Right lung (tissue), 5 donors: Measurements from ENCODE around the gene CAMP. TPM values are rescaled to one million over a fixed set of nuclear protein-coding genes. Genes with fewer than 3 reads are reported as not detected.
"Not testable (repeated sequence)": the region's sequence is repeated elsewhere in the genome, so short reads cannot be mapped to it uniquely, and the experiment has no call there.

Experiments used
- DNase-seq, 2 donors: peaks; one replicate each; pipeline ENCODE4 v3.0.0-alpha.2; 2013
- polyA plus RNA-seq, 5 donors: library from polyadenylated mRNA; unstranded; fragments of 120-200 nt; gene quantifications; one replicate each; pipeline versions ENCODE4 v1.2.1 to v1.2.3, GENCODE V29; 2013; ENCODE audit warnings: inconsistent platforms in 1 of 5, low replicate concordance in 1 of 5; ENCODE audit not compliant: insufficient read length in 5 of 5, insufficient read depth in 1 of 5

CAMP gene
- polyA plus RNA-seq, 5 donors: 0.79 to 2.2 (median 1.6) TPM

DNA sequence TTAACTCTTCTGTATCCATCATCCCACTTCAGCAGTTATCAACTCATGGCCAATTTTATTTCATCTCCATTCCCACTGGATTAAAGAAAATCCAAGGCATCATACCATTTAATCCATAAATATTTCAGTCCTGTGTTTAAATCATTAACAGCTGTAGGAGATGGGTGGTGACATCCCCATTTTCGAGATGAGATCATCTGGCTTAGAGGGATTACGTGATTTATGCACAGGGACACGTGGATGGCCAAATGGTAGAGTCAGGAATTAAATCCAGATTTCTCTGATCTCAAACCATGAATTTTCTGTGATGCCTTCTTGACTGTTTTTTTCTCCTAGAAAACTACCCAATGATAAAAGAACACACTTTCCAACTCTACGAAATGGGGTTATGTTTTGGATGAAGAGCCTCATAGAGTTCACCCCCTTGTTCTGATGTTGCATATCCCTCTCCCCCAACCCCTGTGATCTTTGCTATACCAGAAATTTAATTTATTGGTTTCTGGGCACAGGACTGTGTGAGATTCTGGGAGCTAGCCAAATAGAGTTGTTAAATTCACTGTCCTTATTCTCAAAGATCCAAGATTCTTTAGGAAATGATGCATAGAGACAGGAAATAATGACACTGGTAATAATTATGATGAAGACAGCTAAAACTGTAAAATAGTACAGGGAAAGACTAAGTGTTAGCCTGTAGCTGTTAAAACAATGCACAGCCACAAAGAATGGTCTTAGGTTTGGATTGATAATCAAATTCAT, 25.0 kb downstream of the CAMP start:
- no peak for DNase-seq

DNA sequence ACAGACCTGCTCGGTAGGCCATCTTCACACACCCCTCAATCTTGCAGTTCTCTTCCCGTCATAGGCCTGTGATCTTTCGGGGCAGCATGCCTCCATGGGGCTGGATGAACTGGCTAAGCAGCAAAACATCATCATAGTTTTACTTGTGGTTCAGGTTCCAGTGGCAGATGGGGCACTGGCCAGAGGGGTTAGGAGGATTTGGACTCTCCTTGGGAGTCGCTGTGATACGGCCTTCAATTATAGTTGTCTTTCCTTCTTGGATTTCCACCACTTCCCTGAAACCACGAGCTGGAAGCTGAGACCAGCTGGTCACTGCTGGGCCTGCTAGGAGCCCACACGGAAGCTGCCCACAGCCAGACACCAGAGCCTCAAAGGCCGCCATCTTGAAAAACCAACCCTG, 33.3 kb downstream of the CAMP start:
- no peak for DNase-seq

DNA sequence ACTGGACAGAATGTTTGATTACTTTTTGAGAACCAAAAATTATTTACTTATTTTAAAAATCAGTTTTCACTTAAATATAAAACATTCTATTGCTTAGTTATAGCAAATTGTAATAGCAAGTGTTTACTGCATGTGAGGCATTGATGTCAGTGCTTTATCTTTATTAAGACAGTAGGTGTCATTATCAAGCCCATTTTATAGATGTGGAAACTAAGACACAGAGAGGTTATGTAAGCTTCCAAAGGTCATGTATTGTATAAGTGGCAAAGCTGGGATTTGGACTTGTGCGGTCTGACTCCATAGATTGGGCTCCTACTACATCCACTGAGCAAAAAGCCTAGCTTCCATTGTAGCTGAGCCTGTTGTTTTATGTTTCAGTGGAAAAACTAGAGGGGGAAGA, 35.2 kb downstream of the CAMP start:
- DNase-seq: no peak

DNA sequence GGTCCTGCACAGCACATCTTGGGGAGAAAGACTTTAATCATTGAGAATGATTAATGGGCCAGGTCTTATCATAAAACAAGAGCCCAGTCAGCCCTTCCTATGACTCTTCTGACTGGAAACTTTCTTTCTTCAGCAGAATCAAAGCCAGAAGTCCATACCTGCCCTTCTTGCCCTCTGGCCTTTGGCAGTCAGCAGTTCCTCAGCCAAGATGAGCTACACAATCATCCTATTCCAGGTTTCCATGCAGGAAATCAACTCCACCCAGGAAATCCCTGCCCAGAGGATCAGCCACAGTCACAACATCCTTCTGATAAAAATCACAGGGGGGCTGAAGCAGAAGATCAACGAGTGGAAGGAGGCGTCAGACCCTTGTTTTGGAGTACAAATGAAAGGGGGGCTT, 44.5 kb downstream of the CAMP start:
- DNase-seq: no peak

DNA sequence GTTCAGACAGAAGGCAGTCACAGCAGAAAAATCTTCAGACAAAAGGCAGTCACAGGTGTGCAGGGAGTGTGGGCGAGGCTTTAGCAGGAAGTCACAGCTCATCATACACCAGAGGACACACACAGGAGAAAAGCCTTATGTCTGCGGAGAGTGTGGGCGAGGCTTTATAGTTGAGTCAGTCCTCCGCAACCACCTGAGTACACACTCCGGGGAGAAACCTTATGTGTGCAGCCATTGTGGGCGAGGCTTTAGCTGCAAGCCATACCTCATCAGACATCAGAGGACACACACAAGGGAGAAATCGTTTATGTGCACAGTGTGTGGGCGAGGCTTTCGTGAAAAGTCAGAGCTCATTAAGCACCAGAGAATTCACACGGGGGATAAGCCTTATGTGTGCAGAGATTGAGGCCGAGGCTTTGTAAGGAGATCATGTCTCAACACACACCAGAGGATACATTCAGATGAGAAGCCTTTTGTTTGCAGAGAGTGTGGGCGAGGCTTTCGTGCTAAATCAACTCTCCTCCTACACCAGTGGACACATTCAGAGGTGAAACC, 45.2 kb downstream of the CAMP start:
- no peak for DNase-seq

DNA sequence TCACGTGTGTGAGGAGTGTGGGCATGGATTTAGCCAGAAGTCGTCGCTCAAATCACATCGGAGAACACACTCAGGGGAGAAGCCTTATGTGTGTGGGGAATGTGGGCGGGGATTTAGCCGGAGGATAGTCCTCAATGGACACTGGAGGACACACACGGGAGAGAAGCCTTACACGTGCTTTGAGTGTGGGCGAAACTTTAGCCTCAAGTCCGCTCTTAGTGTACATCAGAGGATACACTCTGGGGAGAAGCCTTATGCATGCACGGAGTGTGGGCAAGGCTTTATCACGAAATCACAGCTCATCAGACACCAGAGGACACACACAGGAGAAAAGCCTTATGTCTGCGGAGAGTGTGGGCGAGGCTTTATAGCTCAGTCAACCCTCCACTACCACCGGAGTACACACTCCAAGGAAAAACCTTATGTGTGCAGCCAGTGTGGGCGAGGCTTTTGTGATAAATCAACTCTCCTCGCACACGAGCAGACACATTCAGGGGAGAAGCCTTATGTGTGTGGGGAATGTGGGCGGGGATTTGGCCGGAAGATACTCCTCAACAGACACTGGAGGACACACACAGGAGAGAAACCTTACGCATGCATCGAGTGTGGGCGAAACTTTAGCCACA, 45.8 kb downstream of the CAMP start:
- no peak for DNase-seq

DNA sequence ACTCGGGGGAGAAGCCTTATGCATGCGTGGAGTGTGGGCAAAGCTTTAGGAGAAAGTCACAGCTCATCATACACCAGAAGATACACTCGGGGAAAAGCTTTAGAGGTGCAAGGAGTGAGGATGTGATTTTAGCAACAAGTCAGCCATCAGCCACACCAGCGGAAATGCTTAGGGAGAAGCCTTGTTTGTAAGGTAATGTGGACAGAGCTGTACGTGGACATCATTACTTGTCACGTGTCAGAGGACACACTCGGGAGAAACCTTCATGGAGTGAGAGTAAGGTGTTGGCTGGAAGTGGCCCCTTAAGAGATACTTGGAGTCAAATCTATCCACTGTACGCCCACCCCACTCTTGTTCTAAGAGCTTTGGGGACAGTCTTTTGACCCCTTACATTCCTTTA, 46.3 kb downstream of the CAMP start:
- DNase-seq: no peak

DNA sequence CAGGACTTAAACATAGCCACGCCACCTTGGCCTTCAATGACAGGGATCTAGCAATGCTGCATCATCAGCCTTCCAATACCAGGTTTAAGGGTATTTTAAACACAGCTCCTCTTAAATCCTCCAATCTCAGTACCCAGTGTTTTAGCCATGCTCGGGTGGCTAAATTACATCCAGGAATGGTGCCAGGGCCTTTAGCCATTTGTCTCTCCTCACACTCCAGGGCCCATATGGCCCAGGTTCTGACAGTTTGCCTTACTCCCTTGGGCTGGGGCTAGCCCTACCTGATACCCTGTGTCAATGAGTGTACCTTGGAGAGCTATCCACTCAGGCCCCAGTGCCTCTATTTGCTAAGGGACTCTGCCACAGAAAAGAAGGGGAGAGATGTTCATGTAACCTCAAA, 47.0 kb downstream of the CAMP start:
- no peak for DNase-seq

DNA sequence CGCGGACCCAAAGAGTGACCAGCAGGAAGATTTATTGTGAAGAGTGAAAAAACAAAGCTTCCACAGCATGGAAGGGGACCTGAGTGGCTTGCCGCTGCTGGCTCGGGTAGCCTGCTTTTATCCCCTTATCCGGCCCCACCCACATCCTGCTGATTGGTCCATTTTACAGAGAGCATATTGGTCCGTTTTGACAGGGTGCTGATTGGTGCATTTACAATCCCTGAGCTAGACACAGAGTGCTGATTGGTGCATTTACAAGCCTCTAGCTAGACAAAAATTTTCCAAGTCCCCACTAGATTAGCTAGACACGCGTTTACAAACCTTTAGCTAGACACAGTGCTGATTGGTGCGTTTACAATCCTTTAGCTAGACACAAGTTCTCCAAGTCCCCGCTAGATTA, 47.9 kb downstream of the CAMP start:
- DNase-seq: not testable (repeated sequence)

DNA sequence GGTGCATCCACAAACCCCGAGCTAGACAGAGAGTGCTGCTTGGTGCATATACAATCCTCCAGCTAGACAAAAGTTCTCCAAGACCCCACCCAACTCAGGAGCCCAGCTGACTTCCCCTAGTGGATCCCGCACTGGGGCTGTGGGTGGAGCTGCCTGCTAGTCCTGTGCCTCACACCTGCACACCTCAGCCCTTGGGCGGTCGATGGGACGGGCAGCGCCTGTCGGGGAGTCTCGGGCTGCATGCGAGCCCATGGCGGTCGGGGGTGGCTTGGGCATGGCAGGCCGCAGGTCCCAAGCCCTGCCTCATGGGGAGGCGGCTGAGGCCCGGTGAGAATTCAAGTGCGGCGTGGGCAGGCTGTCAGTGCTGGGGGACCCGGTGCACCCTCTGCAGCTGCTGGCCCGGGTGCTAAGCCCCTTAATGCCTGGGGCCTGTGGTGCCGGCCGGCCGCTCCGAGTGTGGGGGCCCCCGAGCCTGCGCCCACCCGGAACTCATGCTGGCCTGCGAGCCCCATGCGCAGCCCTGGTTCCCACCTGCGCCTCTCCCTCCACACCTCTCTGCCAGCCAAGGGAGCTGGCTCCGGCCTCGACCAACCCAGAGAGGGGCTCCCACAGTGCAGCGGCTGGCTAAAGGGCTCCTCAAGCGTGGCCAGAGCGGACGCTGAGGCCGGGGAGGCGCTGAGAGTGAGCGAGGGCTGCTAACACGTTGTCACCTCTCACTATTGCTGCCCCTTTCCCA, 48.6 kb downstream of the CAMP start:
- no peak for DNase-seq

DNA sequence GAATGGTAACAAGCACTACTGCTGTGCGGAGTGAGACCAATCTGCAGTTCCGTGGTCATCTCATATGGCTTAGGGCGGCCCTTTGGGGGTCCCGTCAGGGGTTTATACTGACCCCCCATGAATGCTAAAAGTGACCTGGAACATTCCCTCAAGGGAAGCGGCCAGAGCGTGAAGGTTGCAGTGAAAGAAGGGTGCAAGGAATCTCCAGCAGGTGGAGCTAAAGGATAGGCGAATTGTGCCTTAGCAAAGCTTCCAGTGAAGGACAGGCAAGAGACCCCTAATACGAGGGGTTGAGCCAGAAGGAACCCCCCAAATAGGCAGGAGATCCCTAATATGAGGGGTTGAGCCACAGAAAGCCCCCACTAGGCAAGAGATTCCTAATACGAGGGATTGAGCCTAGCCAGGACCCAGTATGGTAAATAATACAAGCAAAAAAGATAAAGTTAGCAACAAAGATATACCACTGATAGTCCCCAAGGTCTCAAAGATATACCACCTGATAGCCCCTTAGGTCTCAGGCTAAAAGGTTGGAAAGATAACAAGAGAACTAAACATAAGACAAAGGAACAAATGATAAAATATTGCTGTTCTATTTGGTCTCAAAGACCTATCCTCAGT, 50.4 kb downstream of the CAMP start:
- peak; percentile 38 to 61 for DNase-seq

DNA sequence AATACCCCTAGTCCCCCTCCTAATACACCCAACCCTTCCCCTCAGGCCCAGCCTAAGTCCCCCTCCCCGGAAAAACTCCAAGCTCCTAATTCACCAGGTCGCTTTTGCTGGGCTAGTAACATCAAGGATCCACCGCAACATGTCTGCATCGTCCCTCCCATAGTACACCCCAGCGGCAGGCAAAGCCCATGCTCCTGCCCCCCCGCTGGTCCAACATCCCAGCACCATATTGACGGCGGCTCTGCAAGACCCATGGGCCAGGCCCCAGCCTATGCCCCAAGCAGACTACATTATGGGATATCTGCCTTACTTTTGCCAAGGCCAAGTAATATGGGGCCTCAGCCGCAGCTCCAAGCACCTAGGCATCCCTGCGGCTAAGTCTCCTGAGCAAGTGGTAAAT, 51.2 kb downstream of the CAMP start:
- no peak for DNase-seq

Other genes starting within 250 kb of the CAMP start
- 100 to 1,000 TPM; 160 to 181 (median 175) TPM for gene MAP4, start 207.1 kb upstream of the CAMP start, polyA plus RNA-seq
- gene CDC25A, start 35.1 kb upstream of the CAMP start, polyA plus RNA-seq: 10 to 100 TPM in 1 of 5 donors, 1 to 10 TPM in 4; 6.0 to 10.3 (median 7.5) TPM
- gene ZNF589, start 17.6 kb downstream of the CAMP start, polyA plus RNA-seq: 10 to 100 TPM; 12.9 to 20.1 (median 16.9) TPM
- 10 to 100 TPM; 23.9 to 33.1 (median 28.4) TPM for gene NME6, start 77.9 kb downstream of the CAMP start, polyA plus RNA-seq
- not detected for gene SPINK8, start 110.2 kb downstream of the CAMP start, polyA plus RNA-seq
- under 1 TPM; 0.29 to 0.46 (median 0.34) TPM for gene FBXW12, start 148.7 kb downstream of the CAMP start, polyA plus RNA-seq
- gene PLXNB1, start 206.6 kb downstream of the CAMP start, polyA plus RNA-seq: 100 to 1,000 TPM in 3 of 5 donors, 10 to 100 TPM in 2; 77.3 to 119 (median 107) TPM
- 10 to 100 TPM; 14.3 to 16.4 (median 14.7) TPM for gene CCDC51, start 216.6 kb downstream of the CAMP start, polyA plus RNA-seq
- 100 to 1,000 TPM; 254 to 310 (median 266) TPM for gene TMA7, start 216.8 kb downstream of the CAMP start, polyA plus RNA-seq
- 10 to 100 TPM; 10.7 to 14.0 (median 12.8) TPM for gene ATRIP, start 223.2 kb downstream of the CAMP start, polyA plus RNA-seq